K562 (cell line): ENCODE data around the gene CD8A. TPM values are rescaled to one million over a fixed set of nuclear protein-coding genes. Genes with fewer than 3 reads are reported as not detected.

ENCODE experiments used
- ZEB2 ChIP-seq: fragments of 450-650 bp; IDR thresholded peaks from 2 replicates; pipeline ENCODE4 v1.6.1; 2016
- ZNF41 ChIP-seq: fragments of 250-450 bp; sonication (Bioruptor Pico); conservative IDR thresholded peaks from 2 replicates; pipeline ENCODE4 v1.4.0; 2020; ENCODE audit warnings: mild to moderate bottlenecking
- polyA plus RNA-seq, 8 experiments: library from polyadenylated mRNA; depleted of rRNA in 4 of 8; stranded (reverse) in 5 of 8; unstranded in 3 of 8; fragments of >200 nt; fragmentation: Nextera tagmentation in 2 of 8; fragmentation: Illumina TruSeq in 1 of 8; extraction: Ambion mirVana in 2 of 8; extraction: Trizol in 1 of 8; gene quantifications; 2 replicates each; pipeline versions ENCODE4 v1.2.1 to v1.2.3, GENCODE V29; 2011 to 2014; ENCODE audit warnings: inconsistent platforms in 1 of 8, missing spikeins in 1 of 8
- total RNA-seq, 7 experiments: library from RNA; depleted of rRNA in 6 of 7; stranded (reverse); fragments of >200 nt in 6 of 7; fragmentation: Illumina TruSeq in 2 of 7; extraction: Trizol in 2 of 7; gene quantifications; 2 replicates each; pipeline versions ENCODE4 v1.2.1 to v1.2.3, GENCODE V29; 2011 to 2021; ENCODE audit warnings: low replicate concordance in 1 of 7
- TF ChIP-seq, protein P1 (sequence below): fragments of 200-600 bp; sonication (generic); IDR thresholded peaks from one replicate; pipeline ENCODE4 v1.6.1; 2012; ENCODE audit warnings: mild to moderate bottlenecking, low read depth, low read length, inconsistent platforms

Gene CD8A
- total and polyA plus RNA-seq, 9 of the 15 experiments (the other 6 are each of a cell fraction or from before 2014, with no cell fraction given) = 0.07 TPM; not detected in 8

DNA sequence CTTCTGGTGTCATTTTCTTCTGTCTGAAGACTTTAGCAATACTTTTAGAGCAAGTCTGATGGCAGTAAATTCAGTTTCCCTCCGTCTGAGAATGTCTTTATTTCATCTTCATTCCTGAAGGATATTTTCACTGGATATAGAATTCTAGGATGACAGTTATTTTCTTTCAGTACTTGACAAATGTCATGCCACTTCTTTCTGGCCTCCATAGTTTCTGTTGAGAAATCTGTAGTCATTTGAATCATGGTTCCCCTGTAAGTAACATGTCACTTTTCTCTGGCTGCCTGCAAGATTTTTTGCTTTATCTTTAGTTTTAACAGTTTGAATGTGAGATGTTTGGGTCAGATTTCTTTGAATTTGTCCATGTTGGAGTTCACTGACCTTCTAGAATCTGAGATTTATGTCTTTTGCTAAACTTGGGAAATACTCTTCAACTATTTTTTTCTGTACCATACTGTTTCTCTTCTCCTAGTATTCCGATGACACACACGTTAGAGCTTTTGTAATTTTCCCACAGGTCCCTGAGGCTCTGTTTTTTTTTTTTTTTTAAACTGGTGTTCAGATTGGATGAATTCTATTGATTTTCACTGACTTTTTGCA lies 40.4 kb downstream of the CD8A start (continued):
- TF ChIP-seq, protein P1, sequence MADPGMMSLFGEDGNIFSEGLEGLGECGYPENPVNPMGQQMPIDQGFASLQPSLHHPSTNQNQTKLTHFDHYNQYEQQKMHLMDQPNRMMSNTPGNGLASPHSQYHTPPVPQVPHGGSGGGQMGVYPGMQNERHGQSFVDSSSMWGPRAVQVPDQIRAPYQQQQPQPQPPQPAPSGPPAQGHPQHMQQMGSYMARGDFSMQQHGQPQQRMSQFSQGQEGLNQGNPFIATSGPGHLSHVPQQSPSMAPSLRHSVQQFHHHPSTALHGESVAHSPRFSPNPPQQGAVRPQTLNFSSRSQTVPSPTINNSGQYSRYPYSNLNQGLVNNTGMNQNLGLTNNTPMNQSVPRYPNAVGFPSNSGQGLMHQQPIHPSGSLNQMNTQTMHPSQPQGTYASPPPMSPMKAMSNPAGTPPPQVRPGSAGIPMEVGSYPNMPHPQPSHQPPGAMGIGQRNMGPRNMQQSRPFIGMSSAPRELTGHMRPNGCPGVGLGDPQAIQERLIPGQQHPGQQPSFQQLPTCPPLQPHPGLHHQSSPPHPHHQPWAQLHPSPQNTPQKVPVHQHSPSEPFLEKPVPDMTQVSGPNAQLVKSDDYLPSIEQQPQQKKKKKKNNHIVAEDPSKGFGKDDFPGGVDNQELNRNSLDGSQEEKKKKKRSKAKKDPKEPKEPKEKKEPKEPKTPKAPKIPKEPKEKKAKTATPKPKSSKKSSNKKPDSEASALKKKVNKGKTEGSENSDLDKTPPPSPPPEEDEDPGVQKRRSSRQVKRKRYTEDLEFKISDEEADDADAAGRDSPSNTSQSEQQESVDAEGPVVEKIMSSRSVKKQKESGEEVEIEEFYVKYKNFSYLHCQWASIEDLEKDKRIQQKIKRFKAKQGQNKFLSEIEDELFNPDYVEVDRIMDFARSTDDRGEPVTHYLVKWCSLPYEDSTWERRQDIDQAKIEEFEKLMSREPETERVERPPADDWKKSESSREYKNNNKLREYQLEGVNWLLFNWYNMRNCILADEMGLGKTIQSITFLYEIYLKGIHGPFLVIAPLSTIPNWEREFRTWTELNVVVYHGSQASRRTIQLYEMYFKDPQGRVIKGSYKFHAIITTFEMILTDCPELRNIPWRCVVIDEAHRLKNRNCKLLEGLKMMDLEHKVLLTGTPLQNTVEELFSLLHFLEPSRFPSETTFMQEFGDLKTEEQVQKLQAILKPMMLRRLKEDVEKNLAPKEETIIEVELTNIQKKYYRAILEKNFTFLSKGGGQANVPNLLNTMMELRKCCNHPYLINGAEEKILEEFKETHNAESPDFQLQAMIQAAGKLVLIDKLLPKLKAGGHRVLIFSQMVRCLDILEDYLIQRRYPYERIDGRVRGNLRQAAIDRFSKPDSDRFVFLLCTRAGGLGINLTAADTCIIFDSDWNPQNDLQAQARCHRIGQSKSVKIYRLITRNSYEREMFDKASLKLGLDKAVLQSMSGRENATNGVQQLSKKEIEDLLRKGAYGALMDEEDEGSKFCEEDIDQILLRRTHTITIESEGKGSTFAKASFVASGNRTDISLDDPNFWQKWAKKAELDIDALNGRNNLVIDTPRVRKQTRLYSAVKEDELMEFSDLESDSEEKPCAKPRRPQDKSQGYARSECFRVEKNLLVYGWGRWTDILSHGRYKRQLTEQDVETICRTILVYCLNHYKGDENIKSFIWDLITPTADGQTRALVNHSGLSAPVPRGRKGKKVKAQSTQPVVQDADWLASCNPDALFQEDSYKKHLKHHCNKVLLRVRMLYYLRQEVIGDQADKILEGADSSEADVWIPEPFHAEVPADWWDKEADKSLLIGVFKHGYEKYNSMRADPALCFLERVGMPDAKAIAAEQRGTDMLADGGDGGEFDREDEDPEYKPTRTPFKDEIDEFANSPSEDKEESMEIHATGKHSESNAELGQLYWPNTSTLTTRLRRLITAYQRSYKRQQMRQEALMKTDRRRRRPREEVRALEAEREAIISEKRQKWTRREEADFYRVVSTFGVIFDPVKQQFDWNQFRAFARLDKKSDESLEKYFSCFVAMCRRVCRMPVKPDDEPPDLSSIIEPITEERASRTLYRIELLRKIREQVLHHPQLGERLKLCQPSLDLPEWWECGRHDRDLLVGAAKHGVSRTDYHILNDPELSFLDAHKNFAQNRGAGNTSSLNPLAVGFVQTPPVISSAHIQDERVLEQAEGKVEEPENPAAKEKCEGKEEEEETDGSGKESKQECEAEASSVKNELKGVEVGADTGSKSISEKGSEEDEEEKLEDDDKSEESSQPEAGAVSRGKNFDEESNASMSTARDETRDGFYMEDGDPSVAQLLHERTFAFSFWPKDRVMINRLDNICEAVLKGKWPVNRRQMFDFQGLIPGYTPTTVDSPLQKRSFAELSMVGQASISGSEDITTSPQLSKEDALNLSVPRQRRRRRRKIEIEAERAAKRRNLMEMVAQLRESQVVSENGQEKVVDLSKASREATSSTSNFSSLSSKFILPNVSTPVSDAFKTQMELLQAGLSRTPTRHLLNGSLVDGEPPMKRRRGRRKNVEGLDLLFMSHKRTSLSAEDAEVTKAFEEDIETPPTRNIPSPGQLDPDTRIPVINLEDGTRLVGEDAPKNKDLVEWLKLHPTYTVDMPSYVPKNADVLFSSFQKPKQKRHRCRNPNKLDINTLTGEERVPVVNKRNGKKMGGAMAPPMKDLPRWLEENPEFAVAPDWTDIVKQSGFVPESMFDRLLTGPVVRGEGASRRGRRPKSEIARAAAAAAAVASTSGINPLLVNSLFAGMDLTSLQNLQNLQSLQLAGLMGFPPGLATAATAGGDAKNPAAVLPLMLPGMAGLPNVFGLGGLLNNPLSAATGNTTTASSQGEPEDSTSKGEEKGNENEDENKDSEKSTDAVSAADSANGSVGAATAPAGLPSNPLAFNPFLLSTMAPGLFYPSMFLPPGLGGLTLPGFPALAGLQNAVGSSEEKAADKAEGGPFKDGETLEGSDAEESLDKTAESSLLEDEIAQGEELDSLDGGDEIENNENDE = no peak
- TF ChIP-seq ZNF41 (CRISPR knock-in tag) (no peak), ZEB2 (0 out of 2 replicates have a peak, but pooled peaks have one; percentile 35)
